ENCODE results near the gene DPM3. TPM values are rescaled to one million over a fixed set of nuclear protein-coding genes. Genes with fewer than 3 reads are reported as not detected.

The DPM3 gene
- total RNA-seq, 2 experiments from 2014 or later, result 17.6 to 20.5 TPM

DNA sequence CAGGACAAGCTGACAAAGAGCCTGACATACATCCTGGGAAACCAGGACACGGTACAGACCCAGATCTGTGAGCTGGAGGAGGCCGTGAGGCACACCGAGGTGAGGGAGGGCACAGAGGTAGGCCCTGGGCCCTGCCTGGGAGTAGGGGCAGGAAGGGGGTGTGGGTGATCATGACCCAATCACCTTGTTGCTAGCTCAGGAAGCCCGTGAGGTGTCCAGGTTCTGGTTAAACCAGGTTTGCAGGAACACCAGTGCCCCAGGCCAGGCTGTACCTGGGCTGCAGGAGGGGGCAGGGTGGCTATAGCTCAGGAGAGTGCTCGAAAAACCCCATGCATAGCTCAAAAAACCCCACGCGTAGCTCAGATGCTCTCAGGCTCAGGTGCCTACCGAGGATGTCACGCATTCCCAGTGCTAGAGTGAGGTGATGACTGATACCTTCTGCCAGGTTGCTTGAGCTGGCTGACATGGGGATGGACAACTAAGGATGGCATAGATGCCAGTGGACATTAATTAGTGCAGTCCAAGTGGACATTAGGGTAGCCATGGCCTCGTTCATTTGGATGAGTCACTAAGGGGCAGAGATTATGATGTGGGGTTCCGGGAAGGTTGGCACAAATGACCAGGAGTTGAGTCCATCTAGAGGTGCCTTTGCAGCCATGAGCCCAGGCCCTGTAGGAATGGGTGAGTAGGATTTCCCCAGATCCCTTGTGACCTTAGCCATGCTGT lies 37.0 kb upstream of the DPM3 start:
- POLR2A ChIA-PET, result interaction anchor here (0.7 to 1.6 kb wide), 2 partner anchors 16 to 50 kb away, joined by 4 to 6 read pairs; no protein-coding TSS in a partner anchor
- intact Hi-C loops (cut with DNase I, micrococcal nuclease), result loop anchor here (2.0 to 5.0 kb wide), 4 partner anchors 17 to 415 kb away; partner anchors contain the start of gene RUSC1 (in 1 of the 2)
- Mint-ChIP-seq H3K27ac (no peak overlapping the region), H3K4me3 (no peak overlapping the region), H3K9me3 (no peaks in the 10 kb centered on the region), H3K27me3 (no peaks in the 10 kb centered on the region), H3K36me3 (ENCODE audit: low read depth) (peaks cover 40% of the 10 kb centered on the region), H3K4me1 (ENCODE audit: low read depth) (peaks cover 40% of the 10 kb centered on the region)
- H3K9me3 ChIP-seq (ENCODE audit: control insufficient read depth in 1 of 2, insufficient read depth in 1 of 2, low read length in 2 of 2), result no peaks in the 10 kb centered on the region
- peak in 2 of 14 experiments; percentile 4 to 27 for DNase-seq
- H3K36me3 ChIP-seq (ENCODE audit: insufficient read depth, low read length), result peaks cover 42% of the 10 kb centered on the region
- H3K4me1 ChIP-seq (ENCODE audit: insufficient read depth, low read length), result peaks cover 47% of the 10 kb centered on the region
- no peak overlapping the region for H3K4me3 ChIP-seq (ENCODE audit: low read length)
- CTCF ChIA-PET, result interaction anchor here (0.8 to 4.4 kb wide), 4 partner anchors 17 to 67 kb away, joined by 3 to 34 read pairs (median 4); no protein-coding TSS in a partner anchor
- no peak for TF ChIP-seq CTCF (IDR thresholded peaks at IDR 0.05)
- no peaks in the 10 kb centered on the region for H3K27me3 ChIP-seq (ENCODE audit: control insufficient read depth in 1 of 2, insufficient read depth in 2 of 2, low read length in 2 of 2)
- ATAC-seq (ENCODE audit: poor library complexity), result no peak
- no peak overlapping the region for H3K27ac ChIP-seq (ENCODE audit: low read depth in 1 of 2, low read length in 2 of 2)

- peak; percentile 45 for ATAC-seq (ENCODE audit: poor library complexity)
- intact Hi-C loops (cut with DNase I, micrococcal nuclease), result loop anchor here (1.0 to 5.0 kb wide), 5 partner anchors 18 to 416 kb away; partner anchors contain the start of gene RUSC1 (in 1 of the 2)
Observed at GRCh38 chr1:155176544-155177071, 36.3 kb upstream of the DPM3 start.

More at GRCh38 chr1:155176544-155177071, 36.3 kb upstream of the DPM3 start:
- Mint-ChIP-seq H3K4me1 (ENCODE audit: low read depth) (peaks cover 47% of the 10 kb centered on the region), H3K4me3 (peak overlapping the region; percentile 78), H3K36me3 (ENCODE audit: low read depth) (peaks cover 46% of the 10 kb centered on the region), H3K27ac (peak overlapping the region; percentile 47), H3K9me3 (no peaks in the 10 kb centered on the region), H3K27me3 (no peaks in the 10 kb centered on the region)
- Histone ChIP-seq H3K27ac (ENCODE audit: low read depth in 1 of 2, low read length in 2 of 2) (no peak overlapping the region), H3K9me3 (ENCODE audit: control insufficient read depth in 1 of 2, insufficient read depth in 1 of 2, low read length in 2 of 2) (no peaks in the 10 kb centered on the region), H3K4me1 (ENCODE audit: insufficient read depth, low read length) (peaks cover 51% of the 10 kb centered on the region), H3K27me3 (ENCODE audit: control insufficient read depth in 1 of 2, insufficient read depth in 2 of 2, low read length in 2 of 2) (no peaks in the 10 kb centered on the region), H3K4me3 (ENCODE audit: low read length) (no peak overlapping the region), H3K36me3 (ENCODE audit: insufficient read depth, low read length) (peaks cover 38% of the 10 kb centered on the region)
- DNase-seq, result peak; percentile 76 to 92 (median 85)
- ChIA-PET POLR2A (interaction anchor here (0.7 to 1.6 kb wide), 2 partner anchors 17 to 51 kb away, joined by 4 to 6 read pairs; no protein-coding TSS in a partner anchor), CTCF (interaction anchor here (0.8 to 4.4 kb wide), 6 partner anchors 17 to 99 kb away, joined by 3 to 34 read pairs (median 6); no protein-coding TSS in a partner anchor)
- TF ChIP-seq CTCF (IDR thresholded peaks at IDR 0.05), result peak; percentile 94

Data from CD4-positive, alpha-beta T cell (primary cell).